Central memory CD8-positive, alpha-beta T cell (primary cell): ENCODE data around the gene PRMT1.

Experiments used
- ATAC-seq: fragments of 150-1000 bp; cut with Tn5 transposase; replicated peaks from 2 replicates; pipeline ENCODE4 v1.10.0; 2022; ENCODE audit warnings: mild to moderate bottlenecking, moderate FRiP score, moderate number of reproducible peaks; ENCODE audit not compliant: poor library complexity, severe bottlenecking; ENCODE audit errors: extremely low read depth
- DNase-seq, 2 donors: peaks; one replicate each; pipeline ENCODE4 v3.0.0; 2021; ENCODE audit warnings: low spot score in 2 of 2
- H3K27ac Mint-ChIP-seq: one replicate; pipeline ENCODE4 v1.8.0; 2022; ENCODE audit warnings: low read depth, mild to moderate bottlenecking, moderate library complexity, mixed read lengths
- H3K27me3 Mint-ChIP-seq: one replicate; pipeline ENCODE4 v1.8.0; 2022; ENCODE audit warnings: mixed read lengths
- H3K36me3 Mint-ChIP-seq: one replicate; pipeline ENCODE4 v1.8.0; 2022; ENCODE audit warnings: mild to moderate bottlenecking, moderate library complexity, mixed read lengths; ENCODE audit not compliant: insufficient read depth
- H3K4me1 Mint-ChIP-seq: one replicate; pipeline ENCODE4 v1.8.0; 2022; ENCODE audit warnings: mixed read lengths
- H3K4me3 Mint-ChIP-seq: one replicate; pipeline ENCODE4 v1.8.0; 2022; ENCODE audit warnings: mild to moderate bottlenecking, moderate library complexity, mixed read lengths
- H3K9me3 Mint-ChIP-seq: one replicate; pipeline ENCODE4 v1.8.0; 2022; ENCODE audit warnings: mixed read lengths

The PRMT1 gene

DNA sequence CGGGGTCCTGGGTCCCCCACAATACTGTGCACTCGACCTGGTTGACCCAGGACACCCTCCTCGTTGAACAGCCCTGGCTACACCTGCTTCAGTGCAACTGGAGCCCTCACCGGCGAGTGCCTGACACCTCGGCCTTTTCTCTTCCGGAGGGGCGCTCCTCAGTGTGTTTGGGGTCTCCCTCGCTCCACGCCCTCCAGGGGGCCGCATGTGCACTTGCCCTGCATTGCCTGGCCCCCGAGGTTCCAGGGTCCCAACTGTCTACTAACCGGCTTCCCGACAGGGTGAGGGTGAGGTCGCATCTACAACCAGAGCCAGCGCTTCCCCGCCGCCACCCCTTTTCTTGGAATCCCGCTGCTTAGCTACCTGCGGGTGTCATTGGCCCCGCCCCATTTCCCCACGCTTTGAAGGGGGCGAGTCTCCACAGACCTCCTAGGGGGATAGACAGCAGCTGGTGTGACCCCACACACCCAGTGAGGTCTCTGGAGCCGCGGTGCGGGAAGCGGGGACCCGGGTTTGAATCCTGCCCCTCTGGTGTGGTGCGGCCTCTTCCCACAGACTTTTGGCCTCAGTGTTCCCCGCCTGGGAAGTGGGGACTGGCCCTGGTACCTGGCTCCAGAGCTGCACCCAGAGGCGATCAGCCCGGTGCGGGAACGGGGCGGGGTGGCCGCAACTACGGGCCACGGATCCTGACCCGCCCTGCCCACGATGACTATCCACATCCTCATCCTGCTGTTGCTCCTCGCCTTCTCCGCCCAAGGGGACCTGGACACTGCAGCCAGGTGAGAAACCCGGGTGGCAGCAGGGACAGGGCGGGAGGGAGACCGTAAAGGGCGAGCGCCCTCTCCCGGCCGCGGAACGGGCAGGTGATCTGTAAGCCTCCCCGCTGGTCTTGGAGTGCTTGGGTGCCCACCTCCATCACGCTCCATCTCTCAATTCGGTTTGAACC lies 12.3 kb downstream of the PRMT1 start, which contains the start of gene ADM5:
Gene ADM5, plus strand, starts transcription at position 462 of the 946 bp plus-strand sequence. Its CDS starts 244 bp downstream, at position 706.
- peaks cover 34% of the 10 kb centered on the region for H3K27me3 Mint-ChIP-seq
- peaks cover 15% of the 10 kb centered on the region for H3K36me3 Mint-ChIP-seq
- ATAC-seq (peak; percentile 36), DNase-seq (no peak)
- H3K4me1 Mint-ChIP-seq = peaks cover 25% of the 10 kb centered on the region
- no peaks in the 10 kb centered on the region for H3K9me3 Mint-ChIP-seq
- H3K4me3 Mint-ChIP-seq = peak within 1 kb of the TSS; percentile 80
- no peak within 1 kb of the TSS for H3K27ac Mint-ChIP-seq

DNA sequence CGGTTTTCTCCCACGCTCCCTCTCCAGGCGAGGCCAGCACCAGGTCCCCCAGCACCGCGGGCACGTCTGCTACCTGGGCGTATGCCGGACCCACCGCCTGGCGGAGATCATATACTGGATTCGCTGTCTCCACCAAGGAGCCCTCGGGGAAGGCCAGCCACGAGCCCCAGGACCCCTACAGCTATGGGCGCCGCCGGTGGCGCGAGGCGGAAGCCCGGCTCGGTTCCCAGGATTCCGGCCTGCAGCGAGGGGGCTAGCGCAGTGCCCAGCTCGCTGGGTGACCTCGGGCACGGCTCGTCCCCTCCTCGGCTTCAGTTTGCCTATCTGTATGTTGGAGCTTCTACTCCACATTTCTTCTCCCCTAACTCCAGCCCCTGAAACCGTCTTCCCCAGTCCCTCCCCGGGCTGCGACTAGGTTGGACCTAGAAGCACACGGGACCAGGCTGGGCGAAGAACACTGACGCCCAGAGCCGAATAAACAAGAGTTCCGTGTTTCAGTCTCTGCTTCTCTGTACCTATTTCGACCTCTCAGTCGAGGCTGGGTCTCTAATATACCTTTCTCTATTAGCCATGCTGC lies 13.1 kb downstream of the PRMT1 start:
- Mint-ChIP-seq H3K9me3 (no peaks in the 10 kb centered on the region), H3K36me3 (peaks cover 15% of the 10 kb centered on the region), H3K4me1 (peaks cover 25% of the 10 kb centered on the region), H3K27me3 (peaks cover 34% of the 10 kb centered on the region), H3K4me3 (peak overlapping the region; percentile 80), H3K27ac (peak overlapping the region; percentile 90)
- ATAC-seq (no peak), DNase-seq (no peak)

DNA sequence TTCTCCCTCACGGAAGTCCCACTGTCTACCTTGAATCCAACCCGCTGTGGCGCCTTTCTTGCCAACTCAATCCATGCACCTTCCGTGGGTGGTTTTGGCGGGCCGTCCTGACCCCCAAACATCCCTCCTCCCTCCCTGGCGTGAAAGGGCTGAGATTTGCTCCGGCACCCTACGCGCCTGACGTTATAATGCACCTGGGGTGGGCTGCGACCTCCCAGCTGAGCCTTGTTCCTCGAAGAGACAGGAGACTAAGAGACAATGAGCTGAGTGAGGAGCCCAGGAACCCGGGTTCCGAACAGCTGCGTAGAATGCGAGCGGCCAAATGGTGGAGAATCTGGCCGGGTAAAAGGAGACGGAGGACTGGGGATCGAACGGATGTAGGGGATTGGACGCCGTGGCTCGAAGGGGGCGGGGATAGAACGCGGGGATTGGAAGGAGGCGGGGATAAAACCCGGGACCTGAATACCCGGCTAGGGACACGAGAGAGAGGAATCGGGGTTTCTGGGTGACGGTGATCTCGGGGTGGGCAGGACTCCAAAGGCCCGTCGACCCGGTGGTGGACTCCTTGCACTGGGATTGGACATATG lies 13.7 kb downstream of the PRMT1 start, which contains the start of gene CPT1C:
Gene CPT1C, plus strand, starts transcription at position 461 of the 587 bp plus-strand sequence. CDS start 1,137 bp downstream, outside the sequence.
- Mint-ChIP-seq H3K27ac (peak within 1 kb of the TSS; percentile 90), H3K36me3 (peaks cover 12% of the 10 kb centered on the region), H3K4me3 (peak within 1 kb of the TSS; percentile 80), H3K4me1 (peaks cover 25% of the 10 kb centered on the region), H3K9me3 (no peaks in the 10 kb centered on the region), H3K27me3 (peaks cover 34% of the 10 kb centered on the region)
- DNase-seq (no peak), ATAC-seq (no peak)

DNA sequence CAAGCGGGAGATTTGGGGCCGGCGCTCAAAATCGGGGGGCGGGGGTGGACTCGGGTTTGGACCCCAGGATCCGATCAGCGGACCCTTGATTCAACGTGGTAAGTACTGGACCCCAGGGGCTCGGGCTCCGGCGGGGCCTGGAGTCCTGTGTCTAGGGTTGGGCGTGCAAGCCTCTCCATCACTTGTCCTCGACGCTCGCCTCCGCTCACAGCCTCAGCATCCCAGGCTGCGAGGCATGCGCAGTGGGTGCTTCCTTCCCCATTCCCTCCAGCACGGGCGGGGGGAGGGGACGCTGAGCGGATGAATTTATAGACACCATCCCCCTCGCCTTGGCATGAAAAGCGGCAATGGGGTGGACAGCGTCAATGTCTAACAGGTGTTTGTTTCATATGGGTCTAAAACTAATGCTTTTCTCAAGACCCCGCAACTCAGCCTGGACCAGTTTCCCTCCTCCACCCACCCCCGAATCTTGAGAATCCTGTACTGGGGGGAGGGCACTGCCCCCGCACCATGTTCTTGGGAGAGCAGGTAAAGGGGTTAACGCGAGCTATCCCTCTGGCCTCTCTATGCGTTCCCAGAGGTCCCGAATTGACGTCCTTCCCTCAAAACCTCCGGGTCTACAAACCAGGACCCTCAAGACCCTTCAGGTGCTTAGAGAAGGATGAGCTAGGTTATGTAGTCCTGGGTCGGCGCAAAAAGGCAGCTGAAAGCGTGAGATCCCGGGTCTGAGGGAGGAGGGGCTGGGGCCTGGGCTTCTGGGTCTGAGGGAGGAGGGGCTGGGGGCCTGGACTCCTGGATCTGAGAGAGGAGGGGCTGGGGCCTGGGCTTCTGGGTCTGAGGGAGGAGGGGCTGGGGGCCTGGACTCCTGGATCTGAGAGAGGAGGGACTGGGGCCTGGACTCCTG lies 14.4 kb downstream of the PRMT1 start:
- Mint-ChIP-seq H3K36me3 (peaks cover 12% of the 10 kb centered on the region), H3K27ac (peak overlapping the region; percentile 90), H3K9me3 (no peaks in the 10 kb centered on the region), H3K4me3 (peak overlapping the region; percentile 80), H3K27me3 (peaks cover 34% of the 10 kb centered on the region), H3K4me1 (peaks cover 25% of the 10 kb centered on the region)
- DNase-seq = no peak
- no peak for ATAC-seq

GRCh38 chr19:49692147-49692506 lies 15.1 kb downstream of the PRMT1 start:
- Mint-ChIP-seq H3K27ac (no peak overlapping the region), H3K4me3 (no peak overlapping the region), H3K27me3 (peaks cover 34% of the 10 kb centered on the region), H3K36me3 (peaks cover 12% of the 10 kb centered on the region), H3K9me3 (no peaks in the 10 kb centered on the region), H3K4me1 (peaks cover 25% of the 10 kb centered on the region)
- ATAC-seq = no peak
- DNase-seq = no peak

GRCh38 chr19:49696115-49696514 lies 19.0 kb downstream of the PRMT1 start:
- Mint-ChIP-seq H3K36me3 (peaks cover 2% of the 10 kb centered on the region), H3K4me3 (no peak overlapping the region), H3K4me1 (peaks cover 1% of the 10 kb centered on the region)

DNA sequence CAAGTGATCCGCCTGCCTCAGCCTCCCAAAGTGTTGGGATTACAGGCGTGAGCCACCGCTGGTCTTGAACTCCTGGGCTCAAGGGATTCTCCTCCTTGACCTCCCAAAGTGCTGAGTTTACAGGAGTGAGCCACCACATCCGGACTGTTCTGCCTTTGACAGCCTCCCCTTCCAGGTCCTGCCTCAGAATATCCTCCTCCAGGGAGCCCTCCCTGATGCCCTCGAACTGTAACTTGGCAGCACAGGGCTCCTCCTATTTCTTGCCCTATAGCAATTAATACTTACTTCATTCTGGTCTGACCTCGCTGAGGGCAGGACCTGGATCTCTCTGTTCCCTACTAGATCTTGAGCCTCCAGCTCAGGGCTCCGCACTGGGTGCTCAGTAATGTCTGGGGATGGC lies 19.8 kb downstream of the PRMT1 start:
- Mint-ChIP-seq H3K27me3 (peaks cover 25% of the 10 kb centered on the region), H3K4me1 (no peaks in the 10 kb centered on the region), H3K4me3 (no peak overlapping the region), H3K27ac (no peak overlapping the region), H3K36me3 (peaks cover 2% of the 10 kb centered on the region), H3K9me3 (no peaks in the 10 kb centered on the region)
- no peak for ATAC-seq
- no peak for DNase-seq

More at GRCh38 chr19:49696115-49696514, 19.0 kb downstream of the PRMT1 start:
- Mint-ChIP-seq H3K27me3 (peaks cover 28% of the 10 kb centered on the region), H3K9me3 (no peaks in the 10 kb centered on the region), H3K27ac (no peak overlapping the region)
- DNase-seq (no peak), ATAC-seq (no peak)

DNA sequence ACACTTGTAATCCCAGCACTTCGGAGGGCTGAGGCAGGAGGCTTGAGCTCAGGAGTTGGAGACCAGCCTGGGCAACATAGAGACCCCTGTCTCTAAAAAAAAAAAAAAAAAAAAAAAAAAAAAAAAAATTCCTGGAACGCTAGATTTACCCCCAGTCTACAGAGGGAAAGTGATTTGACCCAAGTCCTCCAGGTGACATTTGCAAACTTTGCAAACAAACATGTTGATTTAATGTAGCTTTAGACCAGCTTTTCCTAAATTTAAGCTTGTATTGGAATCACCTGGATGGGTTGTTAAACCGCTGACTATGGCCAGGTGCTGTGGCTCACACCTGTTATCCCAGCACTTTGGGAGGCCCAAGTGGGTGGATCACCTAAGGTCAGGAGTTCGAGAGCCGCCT lies 22.3 kb downstream of the PRMT1 start:
- Mint-ChIP-seq H3K27me3 (peaks cover 22% of the 10 kb centered on the region), H3K27ac (no peak overlapping the region), H3K9me3 (no peaks in the 10 kb centered on the region), H3K4me1 (no peaks in the 10 kb centered on the region), H3K36me3 (no peaks in the 10 kb centered on the region), H3K4me3 (no peak overlapping the region)
- ATAC-seq = no peak
- DNase-seq = no peak

- Mint-ChIP-seq H3K4me3 (no peak overlapping the region), H3K27me3 (peaks cover 22% of the 10 kb centered on the region), H3K4me1 (no peaks in the 10 kb centered on the region), H3K27ac (no peak overlapping the region), H3K9me3 (no peaks in the 10 kb centered on the region), H3K36me3 (no peaks in the 10 kb centered on the region)
- ATAC-seq = no peak
- DNase-seq = no peak
Measured at GRCh38 chr19:49700563-49700962, 23.5 kb downstream of the PRMT1 start.

DNA sequence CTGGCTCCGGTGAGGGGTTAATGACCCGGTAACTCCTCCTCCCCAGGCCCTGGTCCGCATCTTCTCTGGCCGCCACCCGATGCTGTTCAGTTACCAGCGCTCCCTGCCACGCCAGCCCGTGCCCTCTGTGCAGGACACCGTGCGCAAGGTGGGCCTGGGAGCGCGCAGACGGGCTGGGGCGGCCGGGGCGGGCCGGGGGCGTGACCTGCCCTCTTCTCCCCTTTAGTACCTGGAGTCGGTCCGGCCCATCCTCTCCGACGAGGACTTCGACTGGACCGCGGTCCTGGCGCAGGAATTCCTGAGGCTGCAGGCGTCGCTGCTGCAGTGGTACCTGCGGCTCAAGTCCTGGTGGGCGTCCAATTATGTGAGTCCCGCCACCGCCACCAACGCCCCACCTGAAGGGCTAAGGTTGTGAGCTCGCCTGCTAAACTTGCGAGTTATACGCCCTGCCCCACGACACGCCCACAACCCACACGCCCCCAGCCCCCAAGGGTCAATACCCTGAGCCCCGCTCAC lies 24.3 kb downstream of the PRMT1 start:
- no peak overlapping the region for H3K4me3 Mint-ChIP-seq
- H3K27me3 Mint-ChIP-seq = peaks cover 22% of the 10 kb centered on the region
- H3K27ac Mint-ChIP-seq = no peak overlapping the region
- no peaks in the 10 kb centered on the region for H3K36me3 Mint-ChIP-seq
- ATAC-seq (no peak), DNase-seq (no peak)
- H3K4me1 Mint-ChIP-seq = no peaks in the 10 kb centered on the region
- no peaks in the 10 kb centered on the region for H3K9me3 Mint-ChIP-seq

GRCh38 chr19:49704888-49705642 lies 28.0 kb downstream of the PRMT1 start:
- no peak for DNase-seq
- H3K27ac Mint-ChIP-seq = no peak overlapping the region

More at GRCh38 chr19:49704888-49705642, 28.0 kb downstream of the PRMT1 start:
- Mint-ChIP-seq H3K4me3 (no peak overlapping the region), H3K27me3 (peaks cover 41% of the 10 kb centered on the region), H3K4me1 (no peaks in the 10 kb centered on the region), H3K9me3 (no peaks in the 10 kb centered on the region), H3K36me3 (no peaks in the 10 kb centered on the region)
- no peak for ATAC-seq
